NCI-H187 treated with DMSO at 0.1 percent for 48 hours (cell line): Measurements from ENCODE around the gene RTKN.

ENCODE experiments used
- DNase-seq: peaks from one replicate; lab custom pipeline; 2025; lab: John Stamatoyannopoulos, UW

RTKN gene

GRCh38 chr2:74415762-74416395 is 25.9 kb downstream of the RTKN start:
- DNase-seq: no peak

DNA sequence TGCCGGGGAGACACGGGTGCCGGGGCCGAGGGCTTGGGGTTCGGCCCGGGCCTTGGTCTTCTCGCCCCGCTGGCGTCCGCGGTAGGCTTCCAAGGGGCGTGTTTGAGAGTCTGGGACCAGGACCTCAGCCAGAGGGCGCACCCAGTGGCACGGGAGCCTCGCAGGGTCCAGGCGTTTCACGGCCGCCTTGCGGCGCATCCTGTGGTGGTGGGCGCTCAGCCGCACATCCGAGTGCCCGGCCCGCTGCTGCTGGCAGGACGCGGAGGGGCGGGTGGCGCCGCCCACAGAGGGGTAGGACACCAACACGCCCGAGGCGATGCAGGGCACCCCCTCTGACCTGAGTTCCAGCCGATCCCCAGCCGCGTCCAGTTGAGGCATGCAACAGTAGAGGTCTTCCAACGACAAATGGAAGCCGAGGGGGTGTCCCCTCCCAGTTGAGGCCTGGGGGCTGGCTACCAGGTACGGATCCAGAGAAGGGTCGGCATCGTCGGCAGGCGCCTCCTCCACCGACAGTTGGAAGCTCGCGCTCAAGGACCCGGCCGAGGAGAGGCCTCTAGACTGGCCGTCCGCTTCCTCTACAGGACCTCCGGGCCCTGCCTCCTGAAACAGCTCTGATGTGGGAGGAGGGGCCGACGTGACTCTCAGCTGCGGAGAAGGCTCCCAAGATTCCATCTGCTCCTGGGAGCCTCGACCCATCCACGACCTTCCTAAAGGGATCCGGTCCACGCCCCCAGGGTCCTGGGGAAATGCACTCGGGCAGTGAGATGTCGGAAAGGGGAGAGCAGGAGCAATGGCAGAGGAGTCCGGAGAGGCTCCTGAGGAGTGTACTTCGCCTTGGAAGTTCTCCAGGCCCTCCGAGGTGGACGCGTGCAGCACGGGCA is 26.6 kb downstream of the RTKN start:
- DNase-seq: no peak

- no peak for DNase-seq
These were observed 27.3 kb downstream of the RTKN start for GRCh38 chr2:74414441-74414840.

DNA sequence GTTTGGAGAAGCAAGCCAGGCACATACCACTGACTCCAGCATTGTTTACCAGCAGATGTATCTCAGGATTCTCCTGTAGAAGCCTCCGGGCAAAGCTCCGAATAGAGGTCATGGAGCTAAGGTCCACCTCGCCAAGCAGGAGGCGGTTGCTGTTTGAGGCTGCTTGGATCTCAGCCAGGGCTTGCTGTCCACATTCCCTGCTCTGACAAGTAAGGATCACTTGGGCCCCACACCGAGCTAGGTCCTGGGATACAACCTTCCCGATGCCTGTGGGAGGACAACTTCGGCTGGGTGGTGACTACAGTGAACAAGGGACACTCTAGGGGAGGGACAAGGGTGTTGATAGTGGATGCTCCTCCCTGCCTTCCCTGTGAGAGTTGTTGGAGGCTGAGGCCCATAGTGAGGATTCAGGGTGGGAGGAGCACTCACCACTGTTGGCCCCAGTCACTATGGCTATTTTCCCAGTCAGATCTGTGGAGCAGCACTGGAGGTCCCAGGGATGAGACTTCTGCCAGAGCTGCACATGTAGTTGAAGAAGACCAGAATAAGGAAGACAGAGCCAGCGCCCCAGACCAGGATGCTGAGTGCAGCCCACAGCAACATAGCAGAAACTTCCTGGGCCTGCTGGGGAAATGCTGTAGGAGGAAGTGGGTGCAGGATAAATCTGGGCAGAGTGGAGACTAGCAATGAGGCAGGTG is 28.6 kb downstream of the RTKN start:
- no peak for DNase-seq

- DNase-seq: no peak
These were observed 34.1 kb downstream of the RTKN start for GRCh38 chr2:74407682-74408081.

DNA sequence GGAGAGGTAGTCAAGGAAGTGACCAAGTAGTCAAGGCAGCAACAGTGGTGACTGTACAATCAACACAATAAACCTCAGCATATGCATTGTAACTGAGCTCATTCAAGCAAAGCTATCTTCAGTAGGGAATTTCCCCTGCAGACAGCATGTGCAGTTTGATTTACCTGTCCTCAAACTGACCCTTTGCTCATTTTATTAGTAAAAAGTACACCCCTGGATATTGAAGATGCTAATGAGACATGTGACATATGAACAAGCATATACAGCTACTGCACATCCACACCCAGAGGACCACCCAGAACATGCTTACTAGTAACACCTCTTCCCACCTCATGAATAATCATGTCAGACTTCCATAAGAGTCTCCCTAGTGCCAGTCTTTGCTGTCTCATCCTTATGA is 35.7 kb downstream of the RTKN start:
- no peak for DNase-seq

DNA sequence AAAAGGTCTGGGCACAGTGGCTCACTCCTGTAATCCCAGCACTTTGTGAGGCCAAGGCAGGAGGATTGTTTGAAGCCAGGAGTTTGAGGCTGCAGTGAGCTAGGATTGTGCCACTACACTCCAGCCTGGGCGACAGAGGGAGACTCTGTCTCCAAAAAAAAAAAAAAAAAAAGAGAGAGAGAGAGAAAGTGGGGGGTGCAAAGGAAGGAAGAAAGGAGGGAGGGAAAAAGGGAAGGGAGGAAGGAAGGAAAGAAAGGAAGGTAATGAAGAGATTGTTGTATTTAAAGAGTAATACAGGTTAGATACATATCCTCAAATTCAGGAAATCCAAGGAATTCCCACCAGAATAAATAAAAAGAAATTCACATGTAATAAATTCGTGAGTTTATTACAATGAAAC is 39.8 kb downstream of the RTKN start:
- no peak for DNase-seq

- DNase-seq: no peak
These were observed 42.0 kb downstream of the RTKN start for GRCh38 chr2:74399785-74400184.

- no peak for DNase-seq
These were observed 45.6 kb downstream of the RTKN start for GRCh38 chr2:74396149-74396548.

DNA sequence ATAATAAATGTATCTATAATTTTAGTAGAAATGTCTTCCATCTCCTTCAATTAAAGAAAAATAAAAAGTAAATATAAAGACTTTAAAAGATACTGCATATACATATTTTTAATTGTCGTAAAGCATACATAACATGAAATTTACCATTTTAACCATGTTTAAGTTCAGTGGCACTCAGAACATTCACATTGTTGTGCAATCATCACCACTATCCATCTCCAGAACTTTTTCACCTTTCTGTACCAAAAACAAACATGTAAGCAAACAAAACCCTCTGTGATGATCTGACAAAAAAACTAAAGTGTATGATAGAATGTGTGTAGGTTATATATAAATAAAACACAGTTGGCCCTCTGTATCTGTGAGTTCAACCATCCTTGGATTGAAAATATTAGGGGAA is 48.2 kb downstream of the RTKN start:
- no peak for DNase-seq

DNA sequence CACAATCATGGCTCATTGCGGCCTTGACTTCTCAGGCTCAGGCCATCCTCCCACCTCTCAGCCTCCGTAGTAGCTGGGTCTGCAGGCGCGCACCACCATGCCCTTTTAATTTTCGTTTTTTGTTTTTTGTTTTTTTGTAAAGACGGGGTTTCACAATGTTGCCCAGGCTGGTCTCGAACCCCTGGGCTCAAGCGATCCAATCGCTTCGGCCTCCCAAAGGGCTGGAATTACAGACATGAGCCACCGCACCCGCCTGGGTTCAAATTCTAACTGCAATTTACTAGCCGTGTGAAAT is 49.3 kb downstream of the RTKN start:
- DNase-seq: no peak

DNA sequence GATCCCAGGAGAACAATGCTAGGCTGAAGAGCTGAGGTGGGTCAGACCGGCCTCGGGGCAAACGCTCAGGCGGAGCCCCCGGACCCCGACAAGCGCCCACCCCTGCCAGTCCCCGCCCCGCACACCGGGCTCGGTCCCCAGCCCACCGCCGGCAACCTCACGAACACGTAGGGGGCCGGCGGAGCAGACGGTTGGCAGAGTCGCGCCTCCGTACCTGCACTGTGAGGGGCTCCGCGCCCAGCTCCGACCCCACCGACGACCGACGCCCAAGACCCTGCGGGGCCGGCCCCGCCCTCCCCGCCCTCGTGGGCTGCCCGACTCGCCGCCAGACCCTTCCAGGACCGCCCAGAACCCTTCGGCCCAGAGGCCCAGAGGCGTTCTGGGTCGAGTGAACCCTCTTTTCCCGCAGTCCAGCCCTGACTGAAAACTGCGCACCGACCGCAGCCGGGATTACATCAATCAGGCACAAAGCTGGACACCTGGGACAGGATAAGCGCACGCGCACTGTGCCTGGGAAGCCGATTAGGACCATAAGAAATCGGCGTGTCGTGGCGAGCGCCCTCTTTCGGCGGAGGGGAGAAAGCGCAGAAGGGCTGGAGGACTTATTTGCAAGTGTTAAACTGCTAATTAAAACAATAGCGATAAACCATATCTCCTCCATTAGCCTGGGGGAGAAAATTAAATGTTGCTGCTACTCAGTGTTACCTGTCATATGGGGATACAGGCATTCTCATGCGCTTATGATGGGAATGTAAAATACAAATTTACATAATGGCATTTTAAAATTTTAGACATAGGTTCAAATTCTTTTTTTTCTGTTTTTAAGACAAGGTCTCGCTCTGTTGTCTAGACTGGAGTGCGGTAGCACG is 49.9 kb downstream of the RTKN start:
- DNase-seq: peak; percentile 44

- no peak for DNase-seq
These were observed 50.5 kb downstream of the RTKN start for GRCh38 chr2:74391209-74391579.

- DNase-seq: no peak
These were observed 51.1 kb downstream of the RTKN start for GRCh38 chr2:74390606-74391005.

DNA sequence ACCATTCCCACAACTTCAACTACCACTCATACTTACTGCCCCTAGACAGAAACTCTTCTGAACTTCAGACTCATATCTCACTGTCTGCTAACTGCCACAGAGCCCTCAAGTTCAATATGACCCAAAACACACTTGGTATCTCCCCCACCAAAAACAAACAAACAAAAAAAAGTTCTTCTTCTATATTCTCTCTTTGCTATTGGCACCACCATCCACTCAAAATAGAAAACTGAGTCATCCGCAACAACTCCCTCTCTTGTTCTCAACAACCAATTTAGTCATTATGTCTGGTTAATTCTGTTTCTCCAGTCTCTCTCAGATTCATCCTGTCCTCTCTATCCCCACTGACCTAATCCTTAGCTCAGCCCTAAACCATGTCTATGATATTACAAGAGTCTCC is 54.4 kb downstream of the RTKN start:
- DNase-seq: no peak

DNA sequence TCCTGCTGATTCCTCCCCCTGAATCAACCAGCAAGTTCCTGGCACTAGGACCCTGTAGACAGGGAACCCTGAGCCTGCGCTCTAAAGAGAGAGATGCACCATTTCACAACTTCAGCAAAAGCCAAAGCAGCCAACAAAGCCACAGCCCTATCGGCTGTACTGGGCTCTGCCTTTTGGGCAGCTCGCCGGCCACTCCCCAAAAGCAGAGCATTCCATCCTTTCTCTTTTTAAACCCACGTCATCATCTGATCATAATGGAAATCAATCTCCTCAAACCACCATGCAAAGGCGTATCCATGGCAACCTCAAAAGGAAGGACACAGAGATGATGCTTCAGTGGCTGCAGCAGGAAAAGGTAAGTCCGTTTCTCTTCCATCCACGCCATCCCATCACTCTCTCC is 56.3 kb downstream of the RTKN start:
- no peak for DNase-seq

- no peak for DNase-seq
These were observed 57.7 kb downstream of the RTKN start for GRCh38 chr2:74384051-74384450.

DNA sequence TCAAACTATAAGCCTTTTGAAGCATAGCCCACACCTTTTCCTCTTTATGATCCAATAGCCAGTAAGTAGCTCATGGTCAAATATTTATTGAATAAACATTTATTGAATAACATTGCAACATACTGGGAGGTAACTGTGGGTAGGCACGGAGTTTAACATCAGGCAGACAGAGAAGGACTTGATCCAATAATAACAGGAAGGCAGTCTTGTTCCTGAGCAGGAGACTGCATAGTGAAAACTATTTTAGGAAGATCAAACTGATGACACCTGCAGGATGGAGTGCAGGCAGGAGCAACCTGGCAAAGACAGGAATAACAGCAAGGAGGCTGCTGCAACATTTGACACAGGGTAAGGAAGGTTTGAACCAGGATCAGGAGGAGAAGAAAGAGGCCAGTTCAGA is 58.5 kb downstream of the RTKN start:
- DNase-seq: no peak

DNA sequence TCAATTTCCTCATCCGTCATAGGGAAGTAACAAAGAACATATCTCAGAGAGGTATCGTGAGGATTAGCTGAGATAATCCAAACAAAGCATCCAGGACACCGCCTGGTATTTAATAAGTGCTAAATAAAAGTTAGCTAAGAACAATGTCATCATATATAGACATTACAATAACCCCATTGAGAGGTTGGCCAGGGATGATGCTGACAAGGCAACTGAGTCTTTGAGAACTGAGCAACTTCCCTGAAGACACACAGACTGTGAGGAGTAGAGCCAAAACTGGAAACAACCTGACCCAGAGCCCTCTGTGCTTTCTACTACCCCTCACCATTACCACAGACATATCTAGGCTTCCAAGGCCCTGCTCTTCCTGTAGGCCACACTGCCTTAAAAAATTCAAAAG is 60.0 kb downstream of the RTKN start:
- DNase-seq: no peak

DNA sequence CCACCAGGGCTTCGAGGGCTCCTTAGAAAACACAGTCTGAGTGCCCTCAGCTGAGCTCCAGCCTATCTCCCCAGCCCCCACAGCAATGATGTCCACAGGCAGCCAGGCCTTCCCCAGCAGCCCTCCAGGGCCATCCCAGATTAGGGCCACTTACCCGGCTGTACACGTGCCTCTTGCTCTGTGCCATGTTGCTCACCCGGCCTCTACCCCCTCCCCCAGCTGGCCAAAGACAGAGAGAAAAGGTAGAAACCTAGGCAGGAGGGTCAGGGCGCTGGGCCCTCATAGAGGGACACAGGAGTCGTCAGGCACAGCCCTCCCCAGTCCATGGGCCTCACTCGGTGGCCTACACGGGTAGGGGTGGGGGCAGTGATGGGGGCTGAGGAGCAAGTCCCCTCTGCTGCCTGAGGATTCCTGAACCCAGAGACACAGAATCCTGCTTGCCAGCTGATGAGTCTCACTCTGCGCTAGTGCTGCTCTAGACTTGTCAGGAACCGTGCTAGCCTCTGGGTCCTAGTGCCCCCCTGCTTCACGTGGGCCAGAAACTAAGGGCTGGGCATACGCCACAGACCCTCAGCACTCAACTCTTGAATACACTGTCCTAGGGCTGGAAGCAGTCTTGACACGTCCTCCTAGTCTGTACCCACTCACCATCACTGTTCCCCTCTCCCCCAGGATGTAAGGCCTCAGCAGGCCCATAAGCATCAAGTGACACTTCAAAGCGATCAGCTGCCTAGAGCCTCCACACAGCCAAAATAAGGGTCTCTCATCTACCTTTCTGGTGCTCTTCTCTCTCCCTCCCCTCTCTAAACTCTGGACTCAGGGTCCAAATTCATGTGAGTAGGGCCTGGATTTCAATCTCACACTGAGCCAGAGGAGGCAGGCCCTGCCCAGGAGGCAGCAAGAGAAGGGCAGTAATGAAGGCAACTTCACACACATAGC is 61.6 kb downstream of the RTKN start, which contains the start of gene DCTN1:
DCTN1 (minus strand) TSS at position 461 of the 939 bp plus-strand sequence; CDS start at position 187, 274 bp downstream.
- no peak for DNase-seq

GRCh38 chr2:74378007-74378406 is 63.7 kb downstream of the RTKN start:
- DNase-seq: no peak
